BLaER1 (cell line): ENCODE data around the gene SV2C.
"Not testable (repeated sequence)": the region's sequence is repeated elsewhere in the genome, so short reads cannot be mapped to it uniquely, and the experiment has no call there.

Source experiments
- H3K27ac ChIP-seq: shearing (Covaris generic); formaldehyde crosslinking; 2 replicates; pipeline ENCODE4 v1.8.1; 2022
- H3K27me3 ChIP-seq: shearing (Covaris generic); formaldehyde crosslinking; 2 replicates; pipeline ENCODE4 v1.8.1; 2022
- H3K36me3 ChIP-seq: shearing (Covaris generic); formaldehyde crosslinking; 2 replicates; pipeline ENCODE4 v1.8.1; 2022
- H3K4me1 ChIP-seq: shearing (Covaris generic); formaldehyde crosslinking; 2 replicates; pipeline ENCODE4 v1.8.1; 2022
- H3K4me2 ChIP-seq: shearing (Covaris generic); formaldehyde crosslinking; 2 replicates; pipeline ENCODE4 v1.8.1; 2022
- H3K4me3 ChIP-seq: shearing (Covaris generic); formaldehyde crosslinking; 2 replicates; pipeline ENCODE4 v1.8.1; 2022
- H3K9ac ChIP-seq: shearing (Covaris generic); formaldehyde crosslinking; 2 replicates; pipeline ENCODE4 v1.8.1; 2022
- H3K9me3 ChIP-seq: shearing (Covaris generic); formaldehyde crosslinking; 2 replicates; pipeline ENCODE4 v1.8.1; 2022
- H4K20me1 ChIP-seq: shearing (Covaris generic); formaldehyde crosslinking; 2 replicates; pipeline ENCODE4 v1.8.1; 2022
- Cebpa-rat ChIP-seq: shearing (Covaris generic); IDR thresholded peaks from 2 replicates; pipeline ENCODE4 v1.8.1; 2022

The SV2C gene

GRCh38 chr5:76332102-76332501 is 248.9 kb downstream of the SV2C start:
- H3K4me2 ChIP-seq, result peak overlapping the region; percentile 60
- TF ChIP-seq Cebpa-rat, result no peak
- no peak overlapping the region for H3K9ac ChIP-seq
- H3K4me1 ChIP-seq, result peaks cover 37% of the 10 kb centered on the region
- no peaks in the 10 kb centered on the region for H4K20me1 ChIP-seq
- peaks cover 20% of the 10 kb centered on the region for H3K9me3 ChIP-seq
- no peak overlapping the region for H3K4me3 ChIP-seq
- H3K27me3 ChIP-seq, result no peaks in the 10 kb centered on the region
- H3K27ac ChIP-seq, result no peak overlapping the region
- no peaks in the 10 kb centered on the region for H3K36me3 ChIP-seq

- H3K9ac ChIP-seq, result no peak overlapping the region
- H4K20me1 ChIP-seq, result no peaks in the 10 kb centered on the region
- no peak for TF ChIP-seq Cebpa-rat
- H3K4me1 ChIP-seq, result peaks cover 37% of the 10 kb centered on the region
- no peak overlapping the region for H3K27ac ChIP-seq
- peaks cover 22% of the 10 kb centered on the region for H3K9me3 ChIP-seq
- H3K4me3 ChIP-seq, result no peak overlapping the region
- H3K4me2 ChIP-seq, result no peak overlapping the region
- H3K27me3 ChIP-seq, result no peaks in the 10 kb centered on the region
- H3K36me3 ChIP-seq, result no peaks in the 10 kb centered on the region
These were observed 249.5 kb downstream of the SV2C start for GRCh38 chr5:76332611-76333205.

- Histone ChIP-seq H3K4me1 (peaks cover 34% of the 10 kb centered on the region), H3K27ac (no peak overlapping the region), H3K9me3 (peaks cover 22% of the 10 kb centered on the region), H3K9ac (no peak overlapping the region), H3K4me2 (no peak overlapping the region), H4K20me1 (no peaks in the 10 kb centered on the region), H3K4me3 (no peak overlapping the region), H3K27me3 (no peaks in the 10 kb centered on the region), H3K36me3 (no peaks in the 10 kb centered on the region)
- TF ChIP-seq Cebpa-rat, result no peak
These were observed 250.4 kb downstream of the SV2C start for GRCh38 chr5:76333571-76333970.

GRCh38 chr5:76334574-76334973 is 251.4 kb downstream of the SV2C start:
- H3K27ac ChIP-seq, result no peak overlapping the region
- no peak overlapping the region for H3K4me3 ChIP-seq
- no peaks in the 10 kb centered on the region for H4K20me1 ChIP-seq
- TF ChIP-seq Cebpa-rat, result no peak
- no peaks in the 10 kb centered on the region for H3K36me3 ChIP-seq
- peaks cover 22% of the 10 kb centered on the region for H3K9me3 ChIP-seq
- H3K4me2 ChIP-seq, result no peak overlapping the region
- H3K27me3 ChIP-seq, result no peaks in the 10 kb centered on the region
- H3K4me1 ChIP-seq, result peaks cover 34% of the 10 kb centered on the region
- H3K9ac ChIP-seq, result no peak overlapping the region

GRCh38 chr5:76335451-76335850 is 252.3 kb downstream of the SV2C start:
- H3K9ac ChIP-seq, H3K27ac ChIP-seq, H3K27me3 ChIP-seq, H4K20me1 ChIP-seq, H3K4me3 ChIP-seq, H3K36me3 ChIP-seq, H3K4me2 ChIP-seq: not testable (repeated sequence)
- peaks cover 22% of the 10 kb centered on the region for H3K9me3 ChIP-seq
- H3K4me1 ChIP-seq, result peaks cover 34% of the 10 kb centered on the region

GRCh38 chr5:76336253-76336809 is 253.1 kb downstream of the SV2C start:
- peaks cover 22% of the 10 kb centered on the region for H3K9me3 ChIP-seq
- H4K20me1 ChIP-seq, H3K36me3 ChIP-seq, H3K27ac ChIP-seq, H3K4me3 ChIP-seq, H3K4me2 ChIP-seq, H3K9ac ChIP-seq, H3K27me3 ChIP-seq: not testable (repeated sequence)
- H3K4me1 ChIP-seq, result peaks cover 28% of the 10 kb centered on the region

GRCh38 chr5:76337953-76338451 is 254.8 kb downstream of the SV2C start:
- H3K27me3 ChIP-seq, result no peaks in the 10 kb centered on the region
- H4K20me1 ChIP-seq, result no peaks in the 10 kb centered on the region
- H3K4me2 ChIP-seq, result peak overlapping the region; percentile 34
- no peak overlapping the region for H3K4me3 ChIP-seq
- no peaks in the 10 kb centered on the region for H3K36me3 ChIP-seq
- H3K9ac ChIP-seq, result no peak overlapping the region
- H3K9me3 ChIP-seq, result peaks cover 22% of the 10 kb centered on the region
- TF ChIP-seq Cebpa-rat, result no peak
- no peak overlapping the region for H3K27ac ChIP-seq
- H3K4me1 ChIP-seq, result peaks cover 33% of the 10 kb centered on the region

GRCh38 chr5:76339919-76340318 is 256.7 kb downstream of the SV2C start:
- Histone ChIP-seq H3K9me3 (peaks cover 17% of the 10 kb centered on the region), H3K4me1 (peaks cover 33% of the 10 kb centered on the region), H3K4me3 (no peak overlapping the region), H3K9ac (no peak overlapping the region), H4K20me1 (no peaks in the 10 kb centered on the region), H3K27me3 (no peaks in the 10 kb centered on the region), H3K4me2 (no peak overlapping the region), H3K27ac (no peak overlapping the region), H3K36me3 (no peaks in the 10 kb centered on the region)
- TF ChIP-seq Cebpa-rat, result no peak

GRCh38 chr5:76341651-76342334 is 258.6 kb downstream of the SV2C start:
- Histone ChIP-seq H3K4me1 (peaks cover 28% of the 10 kb centered on the region), H3K27ac (peak overlapping the region; percentile 18; the same call in 1 of the 2 replicates), H3K27me3 (no peaks in the 10 kb centered on the region), H3K9me3 (peaks cover 4% of the 10 kb centered on the region), H4K20me1 (no peaks in the 10 kb centered on the region), H3K4me3 (no peak overlapping the region), H3K4me2 (peak overlapping the region; percentile 36), H3K36me3 (no peaks in the 10 kb centered on the region), H3K9ac (peak overlapping the region; percentile 23; the same call in 1 of the 2 replicates)
- no peak for TF ChIP-seq Cebpa-rat

- Histone ChIP-seq H3K9ac (peak overlapping the region; percentile 23; the same call in 1 of the 2 replicates), H3K4me3 (no peak overlapping the region), H3K4me1 (peaks cover 21% of the 10 kb centered on the region), H3K9me3 (no peaks in the 10 kb centered on the region), H4K20me1 (no peaks in the 10 kb centered on the region), H3K27me3 (no peaks in the 10 kb centered on the region), H3K27ac (no peak overlapping the region), H3K36me3 (no peaks in the 10 kb centered on the region), H3K4me2 (peak overlapping the region; percentile 36)
- TF ChIP-seq Cebpa-rat, result no peak
These were observed 259.3 kb downstream of the SV2C start for GRCh38 chr5:76342474-76342873.
